Right atrium auricular region (tissue), 2 donors: ENCODE results near the gene LRP1B. TPM values are rescaled to one million over a fixed set of nuclear protein-coding genes. Genes with fewer than 3 reads are reported as not detected.

ENCODE experiments used
- DNase-seq: peaks from one replicate; pipeline ENCODE4 v3.0.0-alpha.2; 2019; ENCODE audit warnings: low spot score
- H3K27ac ChIP-seq, 2 donors: fragments of 200-600 bp; sonication (generic); 1 replicate in 1 of 2; 2 replicates in 1 of 2; pipeline ENCODE4 v1.5.1; 2016 to 2019
- H3K27me3 ChIP-seq, 2 donors: fragments of 200-600 bp; sonication (generic); one replicate each; pipeline versions ENCODE4 v1.5.1 to v1.6.0; 2017 to 2019
- H3K36me3 ChIP-seq: fragments of 200-600 bp; sonication (generic); one replicate; pipeline ENCODE4 v1.5.1; 2016
- H3K4me1 ChIP-seq, 2 donors: fragments of 200-600 bp; sonication (generic); one replicate each; pipeline versions ENCODE4 v1.5.1 to v1.6.0; 2017 to 2019
- H3K4me3 ChIP-seq, 2 donors: fragments of 200-600 bp; sonication (generic); 1 replicate in 1 of 2; 2 replicates in 1 of 2; pipeline ENCODE4 v1.5.1; 2017 to 2019; ENCODE audit warnings: mild to moderate bottlenecking in 1 of 2, moderate library complexity in 1 of 2
- H3K9me3 ChIP-seq, 2 donors: fragments of 200-600 bp; sonication (generic); one replicate each; pipeline ENCODE4 v1.5.1; 2019
- total RNA-seq, 2 donors: library from RNA; depleted of rRNA; stranded (reverse); fragments of >200 nt; gene quantifications; one replicate each; pipeline ENCODE4 v1.1.0, GENCODE V29; 2016
- TF ChIP-seq, protein P1 (sequence below), 2 donors: fragments of 200-600 bp; sonication (generic); IDR thresholded peaks; one replicate each; pipeline ENCODE4 v1.5.1; 2019; ENCODE audit warnings: antibody characterized with exemption in 2 of 2

The LRP1B gene
- total RNA-seq, 2 donors from 2014 or later: 0.44 to 0.47 TPM

GRCh38 chr2:141113301-141113700, 1017.5 kb downstream of the LRP1B start:
- Histone ChIP-seq H3K27ac (no peak overlapping the region), H3K4me1 (no peaks in the 10 kb centered on the region), H3K4me3 (no peak overlapping the region), H3K27me3 (no peaks in the 10 kb centered on the region), H3K9me3 (no peaks in the 10 kb centered on the region), H3K36me3 (no peaks in the 10 kb centered on the region)
- TF ChIP-seq, protein P1, sequence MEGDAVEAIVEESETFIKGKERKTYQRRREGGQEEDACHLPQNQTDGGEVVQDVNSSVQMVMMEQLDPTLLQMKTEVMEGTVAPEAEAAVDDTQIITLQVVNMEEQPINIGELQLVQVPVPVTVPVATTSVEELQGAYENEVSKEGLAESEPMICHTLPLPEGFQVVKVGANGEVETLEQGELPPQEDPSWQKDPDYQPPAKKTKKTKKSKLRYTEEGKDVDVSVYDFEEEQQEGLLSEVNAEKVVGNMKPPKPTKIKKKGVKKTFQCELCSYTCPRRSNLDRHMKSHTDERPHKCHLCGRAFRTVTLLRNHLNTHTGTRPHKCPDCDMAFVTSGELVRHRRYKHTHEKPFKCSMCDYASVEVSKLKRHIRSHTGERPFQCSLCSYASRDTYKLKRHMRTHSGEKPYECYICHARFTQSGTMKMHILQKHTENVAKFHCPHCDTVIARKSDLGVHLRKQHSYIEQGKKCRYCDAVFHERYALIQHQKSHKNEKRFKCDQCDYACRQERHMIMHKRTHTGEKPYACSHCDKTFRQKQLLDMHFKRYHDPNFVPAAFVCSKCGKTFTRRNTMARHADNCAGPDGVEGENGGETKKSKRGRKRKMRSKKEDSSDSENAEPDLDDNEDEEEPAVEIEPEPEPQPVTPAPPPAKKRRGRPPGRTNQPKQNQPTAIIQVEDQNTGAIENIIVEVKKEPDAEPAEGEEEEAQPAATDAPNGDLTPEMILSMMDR (IDR thresholded peaks at IDR 0.05): no peak
- DNase-seq: no peak

- Histone ChIP-seq H3K27ac (no peak overlapping the region), H3K4me3 (no peak overlapping the region), H3K27me3 (no peaks in the 10 kb centered on the region), H3K9me3 (no peaks in the 10 kb centered on the region), H3K36me3 (no peaks in the 10 kb centered on the region), H3K4me1 (no peaks in the 10 kb centered on the region)
- TF ChIP-seq, protein P1 (IDR thresholded peaks at IDR 0.05): peak in 1 of 2 donors; percentile 40
- DNase-seq: no peak
Measured at GRCh38 chr2:141109633-141110032, 1021.2 kb downstream of the LRP1B start.

- TF ChIP-seq, protein P1 (IDR thresholded peaks at IDR 0.05): no peak
- no peaks in the 10 kb centered on the region for H3K27me3 ChIP-seq
- no peak overlapping the region for H3K4me3 ChIP-seq
- H3K36me3 ChIP-seq: no peaks in the 10 kb centered on the region
- H3K27ac ChIP-seq: no peak overlapping the region
- DNase-seq: no peak
- no peaks in the 10 kb centered on the region for H3K9me3 ChIP-seq
- no peaks in the 10 kb centered on the region for H3K4me1 ChIP-seq
Measured at GRCh38 chr2:141105763-141106162, 1025.1 kb downstream of the LRP1B start.

DNA sequence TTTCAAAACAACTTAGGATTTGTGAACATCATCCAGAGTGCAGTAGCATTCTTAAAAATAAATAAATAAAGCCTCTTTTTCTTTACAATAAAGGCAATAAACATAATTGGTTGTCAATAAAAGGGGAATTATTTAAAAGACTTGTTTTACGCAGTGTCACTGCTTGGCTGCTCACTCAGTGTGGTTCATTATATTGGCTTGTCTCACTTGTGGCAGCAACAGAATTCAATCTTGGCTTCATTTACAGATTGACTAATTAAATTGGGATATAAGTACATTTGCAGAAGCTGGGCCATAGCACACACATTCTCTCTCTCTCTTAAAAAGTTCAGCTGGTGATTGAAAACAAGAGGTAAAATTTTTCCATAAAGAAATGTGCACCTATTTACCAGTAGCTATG, 1027.6 kb downstream of the LRP1B start:
- H3K36me3 ChIP-seq: no peaks in the 10 kb centered on the region
- H3K4me1 ChIP-seq: no peaks in the 10 kb centered on the region
- DNase-seq: no peak
- H3K27ac ChIP-seq: no peak overlapping the region
- TF ChIP-seq, protein P1 (IDR thresholded peaks at IDR 0.05): no peak
- no peaks in the 10 kb centered on the region for H3K9me3 ChIP-seq
- no peaks in the 10 kb centered on the region for H3K27me3 ChIP-seq
- no peak overlapping the region for H3K4me3 ChIP-seq

GRCh38 chr2:141079231-141079630, 1051.6 kb downstream of the LRP1B start:
- no peak overlapping the region for H3K27ac ChIP-seq
- H3K9me3 ChIP-seq: no peaks in the 10 kb centered on the region
- DNase-seq: no peak
- TF ChIP-seq, protein P1 (IDR thresholded peaks at IDR 0.05): no peak
- no peaks in the 10 kb centered on the region for H3K27me3 ChIP-seq
- H3K4me3 ChIP-seq: no peak overlapping the region
- no peaks in the 10 kb centered on the region for H3K36me3 ChIP-seq
- H3K4me1 ChIP-seq: no peaks in the 10 kb centered on the region

- no peak overlapping the region for H3K27ac ChIP-seq
- H3K27me3 ChIP-seq: no peaks in the 10 kb centered on the region
- no peaks in the 10 kb centered on the region for H3K36me3 ChIP-seq
- no peak overlapping the region for H3K4me3 ChIP-seq
- no peaks in the 10 kb centered on the region for H3K4me1 ChIP-seq
- DNase-seq: no peak
- TF ChIP-seq, protein P1 (IDR thresholded peaks at IDR 0.05): no peak
- H3K9me3 ChIP-seq: no peaks in the 10 kb centered on the region
Measured at GRCh38 chr2:141075753-141076152, 1055.1 kb downstream of the LRP1B start.
